Measurements from ENCODE around the gene RNF150.

DNA sequence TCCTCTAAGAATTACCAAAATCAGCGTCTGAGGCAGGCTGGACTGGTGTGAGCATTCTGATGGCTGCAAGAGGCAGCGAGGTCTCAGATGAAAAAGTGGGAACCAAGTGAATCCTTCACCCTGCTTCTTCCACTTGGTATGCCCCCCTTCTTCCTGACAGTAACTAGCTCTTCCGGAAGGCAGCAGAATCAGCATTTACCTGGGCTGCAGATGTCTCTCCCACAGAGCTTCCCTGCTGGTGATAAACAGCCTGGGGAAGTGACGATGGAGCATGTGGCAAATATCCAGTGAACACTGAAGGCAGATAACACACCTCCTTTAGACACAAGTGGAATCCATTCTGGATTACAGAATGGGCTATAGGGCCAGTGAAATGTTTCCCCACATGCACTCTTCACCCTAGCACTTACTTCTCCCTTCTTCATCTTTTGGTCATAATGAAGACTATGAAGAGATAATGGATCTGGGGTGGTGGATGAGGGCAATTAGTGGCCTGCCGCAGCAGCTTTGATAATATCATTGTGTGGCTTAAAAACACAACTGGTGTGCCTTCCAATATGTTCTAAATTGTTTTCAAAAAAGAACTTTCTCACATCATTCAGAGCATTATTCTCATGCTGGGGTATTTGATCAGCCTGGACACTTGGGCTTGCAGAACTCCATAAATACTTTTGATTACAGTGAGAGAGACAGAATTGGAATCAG, 316.3 kb downstream of the RNF150 start:
- TF ChIP-seq, protein P1, sequence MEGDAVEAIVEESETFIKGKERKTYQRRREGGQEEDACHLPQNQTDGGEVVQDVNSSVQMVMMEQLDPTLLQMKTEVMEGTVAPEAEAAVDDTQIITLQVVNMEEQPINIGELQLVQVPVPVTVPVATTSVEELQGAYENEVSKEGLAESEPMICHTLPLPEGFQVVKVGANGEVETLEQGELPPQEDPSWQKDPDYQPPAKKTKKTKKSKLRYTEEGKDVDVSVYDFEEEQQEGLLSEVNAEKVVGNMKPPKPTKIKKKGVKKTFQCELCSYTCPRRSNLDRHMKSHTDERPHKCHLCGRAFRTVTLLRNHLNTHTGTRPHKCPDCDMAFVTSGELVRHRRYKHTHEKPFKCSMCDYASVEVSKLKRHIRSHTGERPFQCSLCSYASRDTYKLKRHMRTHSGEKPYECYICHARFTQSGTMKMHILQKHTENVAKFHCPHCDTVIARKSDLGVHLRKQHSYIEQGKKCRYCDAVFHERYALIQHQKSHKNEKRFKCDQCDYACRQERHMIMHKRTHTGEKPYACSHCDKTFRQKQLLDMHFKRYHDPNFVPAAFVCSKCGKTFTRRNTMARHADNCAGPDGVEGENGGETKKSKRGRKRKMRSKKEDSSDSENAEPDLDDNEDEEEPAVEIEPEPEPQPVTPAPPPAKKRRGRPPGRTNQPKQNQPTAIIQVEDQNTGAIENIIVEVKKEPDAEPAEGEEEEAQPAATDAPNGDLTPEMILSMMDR (IDR thresholded peaks at IDR 0.05; ENCODE audit: poor library complexity, severe bottlenecking), result no peak
- TF ChIP-seq TAF1 (IDR thresholded peaks at IDR 0.05; ENCODE audit: low read depth), result no peak
- TF ChIP-seq, protein P2, sequence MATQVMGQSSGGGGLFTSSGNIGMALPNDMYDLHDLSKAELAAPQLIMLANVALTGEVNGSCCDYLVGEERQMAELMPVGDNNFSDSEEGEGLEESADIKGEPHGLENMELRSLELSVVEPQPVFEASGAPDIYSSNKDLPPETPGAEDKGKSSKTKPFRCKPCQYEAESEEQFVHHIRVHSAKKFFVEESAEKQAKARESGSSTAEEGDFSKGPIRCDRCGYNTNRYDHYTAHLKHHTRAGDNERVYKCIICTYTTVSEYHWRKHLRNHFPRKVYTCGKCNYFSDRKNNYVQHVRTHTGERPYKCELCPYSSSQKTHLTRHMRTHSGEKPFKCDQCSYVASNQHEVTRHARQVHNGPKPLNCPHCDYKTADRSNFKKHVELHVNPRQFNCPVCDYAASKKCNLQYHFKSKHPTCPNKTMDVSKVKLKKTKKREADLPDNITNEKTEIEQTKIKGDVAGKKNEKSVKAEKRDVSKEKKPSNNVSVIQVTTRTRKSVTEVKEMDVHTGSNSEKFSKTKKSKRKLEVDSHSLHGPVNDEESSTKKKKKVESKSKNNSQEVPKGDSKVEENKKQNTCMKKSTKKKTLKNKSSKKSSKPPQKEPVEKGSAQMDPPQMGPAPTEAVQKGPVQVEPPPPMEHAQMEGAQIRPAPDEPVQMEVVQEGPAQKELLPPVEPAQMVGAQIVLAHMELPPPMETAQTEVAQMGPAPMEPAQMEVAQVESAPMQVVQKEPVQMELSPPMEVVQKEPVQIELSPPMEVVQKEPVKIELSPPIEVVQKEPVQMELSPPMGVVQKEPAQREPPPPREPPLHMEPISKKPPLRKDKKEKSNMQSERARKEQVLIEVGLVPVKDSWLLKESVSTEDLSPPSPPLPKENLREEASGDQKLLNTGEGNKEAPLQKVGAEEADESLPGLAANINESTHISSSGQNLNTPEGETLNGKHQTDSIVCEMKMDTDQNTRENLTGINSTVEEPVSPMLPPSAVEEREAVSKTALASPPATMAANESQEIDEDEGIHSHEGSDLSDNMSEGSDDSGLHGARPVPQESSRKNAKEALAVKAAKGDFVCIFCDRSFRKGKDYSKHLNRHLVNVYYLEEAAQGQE (IDR thresholded peaks at IDR 0.05; ENCODE audit: borderline replicate concordance), result no peak
- TF ChIP-seq EP300 (conservative IDR thresholded peaks at IDR 0.05; ENCODE audit: poor library complexity, severe bottlenecking), result no peak

All from neural cell (in vitro differentiated cells).